Gastroesophageal sphincter (tissue), 4 donors: Measurements from ENCODE around the gene MACF1. TPM values are rescaled to one million over a fixed set of nuclear protein-coding genes. Genes with fewer than 3 reads are reported as not detected.

Source experiments
- ATAC-seq: fragments of 150-250 bp; one replicate; pipeline ENCODE4 v1.9.1; 2016; ENCODE audit warnings: mild to moderate bottlenecking, moderate library complexity
- H3K27ac ChIP-seq, 4 donors: fragments of 200-600 bp; sonication (generic) in 3 of 4; 1 replicate in 3 of 4; 2 replicates in 1 of 4; pipeline ENCODE4 v1.5.1; 2016 to 2019
- H3K27me3 ChIP-seq: fragments of 200-600 bp; sonication (generic); one replicate; pipeline ENCODE4 v1.5.1; 2019
- H3K36me3 ChIP-seq, 2 donors: fragments of 200-600 bp; sonication (generic); one replicate each; pipeline ENCODE4 v1.5.1; 2019; ENCODE audit warnings: control low read depth in 1 of 2
- H3K4me1 ChIP-seq, 3 donors: fragments of 200-600 bp; sonication (generic); 1 replicate in 2 of 3; 2 replicates in 1 of 3; pipeline ENCODE4 v1.5.1; 2016 to 2019; ENCODE audit warnings: control low read depth in 2 of 3
- H3K4me3 ChIP-seq, 2 donors: fragments of 200-600 bp; sonication (generic); one replicate each; pipeline ENCODE4 v1.5.1; 2019; ENCODE audit warnings: mild to moderate bottlenecking in 1 of 2, moderate library complexity in 1 of 2
- H3K9me3 ChIP-seq, 3 donors: fragments of 200-600 bp; sonication (generic); one replicate each; pipeline ENCODE4 v1.5.1; 2017 to 2019; ENCODE audit warnings: control low read depth in 2 of 3
- CTCF ChIP-seq, 4 experiments: fragments of 200-600 bp in 2 of 4; fragments of 450-650 bp in 2 of 4; sonication (generic) in 1 of 4; IDR thresholded peaks; one replicate each; pipeline ENCODE4 v1.5.1; 2017 to 2019; ENCODE audit warnings: antibody characterized with exemption in 4 of 4, mild to moderate bottlenecking in 2 of 4, moderate library complexity in 2 of 4
- EP300 ChIP-seq: sonication (generic); formaldehyde crosslinking; IDR thresholded peaks from one replicate; pipeline ENCODE4 v1.6.1; 2017; ENCODE audit warnings: antibody characterized with exemption, mild to moderate bottlenecking
- POLR2A ChIP-seq, 2 donors: fragments of 450-650 bp; IDR thresholded peaks; one replicate each; pipeline ENCODE4 v1.6.1; 2017; ENCODE audit warnings: antibody characterized with exemption in 2 of 2, mild to moderate bottlenecking in 2 of 2, moderate library complexity in 1 of 2
- POLR2AphosphoS5 ChIP-seq: sonication (generic); formaldehyde crosslinking; IDR thresholded peaks from one replicate; pipeline ENCODE4 v1.6.1; 2017; ENCODE audit warnings: antibody characterized with exemption
- WGBS, 2 donors: methylation state at CpG; one replicate each; pipeline ENCODE4 v1.1.5; 2018; ENCODE audit warnings: low coverage in 1 of 2; 5-methylcytosine and 5-hydroxymethylcytosine counted together
- total RNA-seq, 4 donors: library from RNA; depleted of rRNA; stranded (reverse); fragments of >200 nt; gene quantifications; one replicate each; pipeline ENCODE4 v1.1.0, GENCODE V29; 2016

The MACF1 gene
- total RNA-seq, 4 donors from 2014 or later = 454 to 752 (median 541) TPM

- no peaks in the 10 kb centered on the region for H3K9me3 ChIP-seq
- H3K4me1 ChIP-seq = peaks cover 7 to 100% (median 38%) of the 10 kb centered on the region in 3 donors
- TF ChIP-seq POLR2AphosphoS5 (no peak), EP300 (no peak), CTCF (IDR thresholded peaks at IDR 0.05) (no peak), POLR2A (IDR thresholded peaks at IDR 0.05) (no peak)
- no peak for ATAC-seq
- H3K27me3 ChIP-seq = no peaks in the 10 kb centered on the region
- peaks cover 0 to 14% of the 10 kb centered on the region in 2 donors for H3K36me3 ChIP-seq
- peak overlapping the region in 1 of 4 donors; percentile 18 for H3K27ac ChIP-seq
- no peak overlapping the region for H3K4me3 ChIP-seq
- 37 to 53% methylated on average over 2 to 3 of the region's 9 CpGs for WGBS, 2 donors
Measured at GRCh38 chr1:39415553-39415952, 211.1 kb downstream of the MACF1 start.

GRCh38 chr1:39416609-39417008 lies 212.1 kb downstream of the MACF1 start:
- TF ChIP-seq EP300 (no peak), POLR2AphosphoS5 (no peak), CTCF (IDR thresholded peaks at IDR 0.05) (no peak), POLR2A (IDR thresholded peaks at IDR 0.05) (no peak)
- Histone ChIP-seq H3K27ac (no peak overlapping the region), H3K4me3 (no peak overlapping the region), H3K4me1 (peaks cover 0 to 97% (median 28%) of the 10 kb centered on the region in 3 donors), H3K27me3 (no peaks in the 10 kb centered on the region), H3K36me3 (peaks cover 0 to 14% of the 10 kb centered on the region in 2 donors), H3K9me3 (no peaks in the 10 kb centered on the region)
- ATAC-seq = no peak

GRCh38 chr1:39418236-39418635 lies 213.7 kb downstream of the MACF1 start:
- Histone ChIP-seq H3K27ac (peak overlapping the region in 2 of 4 donors; percentile 35 to 40), H3K4me3 (no peak overlapping the region), H3K4me1 (peaks cover 0 to 81% (median 13%) of the 10 kb centered on the region in 3 donors), H3K27me3 (no peaks in the 10 kb centered on the region), H3K9me3 (no peaks in the 10 kb centered on the region), H3K36me3 (peaks cover 0 to 22% of the 10 kb centered on the region in 2 donors)
- no peak for ATAC-seq
- 66 to 69% methylated on average over 4 of the region's 4 CpGs for WGBS, 2 donors
- TF ChIP-seq EP300 (no peak), CTCF (IDR thresholded peaks at IDR 0.05) (no peak), POLR2AphosphoS5 (no peak), POLR2A (IDR thresholded peaks at IDR 0.05) (no peak)

- Histone ChIP-seq H3K4me1 (peaks cover 0 to 64% (median 0%) of the 10 kb centered on the region in 3 donors), H3K9me3 (no peaks in the 10 kb centered on the region), H3K27ac (no peak overlapping the region), H3K36me3 (peaks cover 4 to 39% of the 10 kb centered on the region in 2 donors), H3K4me3 (no peak overlapping the region), H3K27me3 (no peaks in the 10 kb centered on the region)
- TF ChIP-seq POLR2AphosphoS5 (no peak), CTCF (IDR thresholded peaks at IDR 0.05) (no peak), EP300 (no peak), POLR2A (IDR thresholded peaks at IDR 0.05) (no peak)
- ATAC-seq = no peak
Measured at GRCh38 chr1:39420493-39420892, 216.0 kb downstream of the MACF1 start.

GRCh38 chr1:39422614-39423013 lies 218.1 kb downstream of the MACF1 start:
- no peak for TF ChIP-seq POLR2AphosphoS5
- TF ChIP-seq CTCF (IDR thresholded peaks at IDR 0.05) = no peak
- TF ChIP-seq EP300 = no peak
- TF ChIP-seq POLR2A (IDR thresholded peaks at IDR 0.05) = no peak
- H3K9me3 ChIP-seq = no peaks in the 10 kb centered on the region
- H3K4me1 ChIP-seq = peaks cover 0 to 63% (median 3%) of the 10 kb centered on the region in 3 donors
- H3K36me3 ChIP-seq = peaks cover 4 to 48% of the 10 kb centered on the region in 2 donors
- no peak overlapping the region for H3K27ac ChIP-seq
- 79 to 87% methylated on average over 3 to 4 of the region's 4 CpGs for WGBS, 2 donors
- H3K27me3 ChIP-seq = no peaks in the 10 kb centered on the region
- H3K4me3 ChIP-seq = no peak overlapping the region
- no peak for ATAC-seq
